Epithelial cell of esophagus (primary cell): ENCODE measurements around the gene ZFP62.

Experiments
- DNase-seq: peaks from one replicate; pipeline ENCODE4 v3.0.0; 2010; ENCODE audit warnings: low read depth
- H3K4me3 ChIP-seq: 2 replicates; pipeline ENCODE4 v1.5.1; 2011; ENCODE audit warnings: mild to moderate bottlenecking, low read length, control low read depth
- TF ChIP-seq, protein P1 (sequence below): IDR thresholded peaks from 2 replicates; pipeline ENCODE4 v1.5.1; 2011; ENCODE audit warnings: low read depth, mild to moderate bottlenecking, low read length, control low read depth, inconsistent platforms; ENCODE audit not compliant: insufficient read depth; ENCODE audit errors: missing control alignments

ZFP62 gene

DNA sequence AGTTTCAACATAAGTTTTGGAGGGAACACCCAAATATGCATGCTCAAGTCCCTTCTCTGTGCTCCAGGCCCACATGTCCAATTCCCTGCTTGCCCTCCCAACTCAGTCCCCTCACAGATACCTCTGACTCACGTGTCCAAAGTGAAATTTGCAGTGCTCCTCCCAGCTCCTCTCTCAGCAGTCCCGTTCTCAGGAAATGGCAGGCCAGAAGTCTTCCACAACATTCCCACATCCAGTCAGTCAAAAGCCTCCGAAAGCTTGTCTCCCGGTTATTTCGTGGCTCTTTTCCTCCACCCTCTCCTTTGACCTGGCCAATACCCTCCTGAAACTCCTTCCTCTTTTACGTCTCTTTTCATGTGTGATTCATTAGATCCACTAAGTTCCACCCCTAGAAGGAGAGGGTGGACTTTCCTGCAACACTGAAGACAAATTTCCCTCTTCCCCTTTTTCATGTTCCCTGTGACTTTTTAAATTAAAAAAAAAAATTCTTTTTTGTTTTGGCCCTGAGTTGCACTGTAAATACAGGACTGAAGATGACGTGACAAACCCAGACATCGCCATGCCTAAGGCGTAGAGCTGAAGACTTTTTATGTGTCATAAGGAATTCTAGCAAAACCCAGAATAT lies 45.7 kb downstream of the ZFP62 start:
- no peak overlapping the region for H3K4me3 ChIP-seq
- TF ChIP-seq, protein P1, sequence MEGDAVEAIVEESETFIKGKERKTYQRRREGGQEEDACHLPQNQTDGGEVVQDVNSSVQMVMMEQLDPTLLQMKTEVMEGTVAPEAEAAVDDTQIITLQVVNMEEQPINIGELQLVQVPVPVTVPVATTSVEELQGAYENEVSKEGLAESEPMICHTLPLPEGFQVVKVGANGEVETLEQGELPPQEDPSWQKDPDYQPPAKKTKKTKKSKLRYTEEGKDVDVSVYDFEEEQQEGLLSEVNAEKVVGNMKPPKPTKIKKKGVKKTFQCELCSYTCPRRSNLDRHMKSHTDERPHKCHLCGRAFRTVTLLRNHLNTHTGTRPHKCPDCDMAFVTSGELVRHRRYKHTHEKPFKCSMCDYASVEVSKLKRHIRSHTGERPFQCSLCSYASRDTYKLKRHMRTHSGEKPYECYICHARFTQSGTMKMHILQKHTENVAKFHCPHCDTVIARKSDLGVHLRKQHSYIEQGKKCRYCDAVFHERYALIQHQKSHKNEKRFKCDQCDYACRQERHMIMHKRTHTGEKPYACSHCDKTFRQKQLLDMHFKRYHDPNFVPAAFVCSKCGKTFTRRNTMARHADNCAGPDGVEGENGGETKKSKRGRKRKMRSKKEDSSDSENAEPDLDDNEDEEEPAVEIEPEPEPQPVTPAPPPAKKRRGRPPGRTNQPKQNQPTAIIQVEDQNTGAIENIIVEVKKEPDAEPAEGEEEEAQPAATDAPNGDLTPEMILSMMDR: no peak
- DNase-seq: no peak

GRCh38 chr5:180813420-180813819 lies 47.7 kb downstream of the ZFP62 start:
- TF ChIP-seq, protein P1: peak; percentile 21
- H3K4me3 ChIP-seq: no peak overlapping the region
- no peak for DNase-seq

DNA sequence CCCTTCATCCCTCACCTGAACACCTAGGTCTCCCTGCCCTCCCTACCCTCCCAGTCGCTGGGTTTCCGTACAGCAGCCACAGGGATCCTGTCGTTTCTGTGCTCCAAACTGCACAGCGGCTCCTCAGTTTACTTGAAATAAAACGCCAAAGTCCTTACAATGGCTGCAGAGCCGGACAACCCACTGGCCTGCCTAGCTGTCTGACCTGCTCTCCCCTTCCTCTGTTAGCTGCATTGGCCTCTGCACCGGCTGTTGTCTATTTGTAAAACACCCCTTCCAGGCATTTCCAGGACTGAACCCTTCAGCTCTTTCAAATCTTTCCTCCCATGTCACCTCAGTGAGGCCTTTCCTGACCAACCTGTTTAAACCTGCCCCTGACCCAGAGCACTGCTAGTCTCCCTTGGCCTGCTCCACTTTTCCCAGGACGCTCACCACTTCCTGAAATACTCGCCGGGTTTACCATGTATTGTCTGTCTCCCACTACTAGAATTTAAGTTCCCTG lies 49.4 kb downstream of the ZFP62 start:
- TF ChIP-seq, protein P1: no peak
- no peak overlapping the region for H3K4me3 ChIP-seq
- DNase-seq: peak; percentile 62

GRCh38 chr5:180810959-180811622 lies 50.0 kb downstream of the ZFP62 start:
- TF ChIP-seq, protein P1: no peak
- H3K4me3 ChIP-seq: peak overlapping the region; percentile 80
- no peak for DNase-seq

DNA sequence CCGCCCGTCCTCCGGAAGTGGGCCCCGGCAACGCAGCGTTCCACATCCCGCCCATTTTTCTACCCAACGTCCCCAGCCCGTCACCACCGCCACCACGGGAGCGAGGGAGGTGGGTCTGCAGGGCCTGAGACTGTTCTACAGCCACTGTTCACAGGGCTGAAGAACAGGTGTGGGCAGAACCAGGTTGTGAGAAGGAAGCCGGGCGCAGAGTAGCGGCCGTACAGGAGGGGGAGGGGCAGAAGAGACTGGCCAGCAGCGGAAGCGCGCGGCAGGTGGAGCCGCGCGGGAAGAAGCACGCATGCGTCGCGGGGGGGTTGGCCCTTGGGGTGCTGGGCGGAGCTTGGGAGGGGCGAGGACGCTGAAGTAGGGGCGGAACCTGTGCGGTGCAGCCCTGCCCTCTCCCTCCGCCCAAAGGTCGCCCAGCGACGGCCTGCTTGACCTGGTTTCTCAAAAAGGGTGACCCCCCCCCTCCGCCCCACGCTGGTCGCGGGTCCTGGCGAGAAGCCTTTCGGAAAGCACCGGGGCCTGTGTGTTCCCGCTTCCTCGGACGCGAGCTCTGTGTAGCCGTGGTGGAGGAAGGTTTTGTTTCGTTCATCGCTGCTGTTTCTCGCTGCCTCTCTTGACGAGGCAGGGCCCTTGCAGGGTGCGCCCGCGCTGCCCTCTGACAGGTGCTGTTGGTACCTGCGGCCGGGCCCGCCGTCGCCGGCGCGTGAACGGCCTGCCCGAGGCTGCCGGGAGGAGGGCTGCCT lies 50.7 kb downstream of the ZFP62 start:
- TF ChIP-seq, protein P1: no peak
- H3K4me3 ChIP-seq: peak overlapping the region; percentile 80
- DNase-seq: peak; percentile 96

DNA sequence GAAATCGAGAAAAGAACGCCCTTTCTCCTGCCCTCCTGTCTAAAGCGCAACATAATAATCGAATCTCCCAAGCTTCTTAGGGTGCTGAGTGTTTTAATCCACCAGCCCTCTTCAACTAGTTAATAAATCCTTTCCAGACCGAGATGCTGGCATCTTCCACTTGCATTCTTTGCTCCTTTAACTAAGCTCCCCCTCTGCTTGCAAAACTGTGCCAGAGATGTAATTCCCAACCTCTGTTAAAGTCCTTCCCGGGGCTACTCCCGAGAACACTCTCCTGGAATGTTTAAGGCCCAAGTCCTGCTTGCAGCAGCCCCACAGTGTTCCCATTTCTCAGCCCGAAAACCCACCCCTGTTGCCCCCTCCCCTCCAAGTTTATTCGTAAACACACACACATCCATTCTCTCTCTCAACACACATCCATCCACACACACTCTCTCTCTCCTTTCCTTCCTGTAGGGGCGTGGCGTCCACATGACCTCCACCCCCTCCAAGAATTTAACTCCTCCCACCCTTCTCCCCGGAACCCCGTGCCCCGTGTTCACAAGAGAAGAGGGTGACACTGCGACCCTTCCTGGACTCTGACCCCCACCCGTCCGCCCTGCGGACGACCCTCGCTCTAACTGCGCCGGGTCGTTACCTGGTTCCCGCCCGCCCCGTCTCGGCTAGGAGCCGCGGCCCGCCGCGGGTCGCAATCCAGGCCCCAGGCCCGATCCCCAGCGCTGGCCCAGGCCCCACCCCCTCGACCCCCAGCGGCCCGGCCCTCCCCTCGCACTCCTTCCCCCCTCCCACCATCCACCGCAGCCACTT lies 51.5 kb downstream of the ZFP62 start:
- DNase-seq: peak; percentile 90
- H3K4me3 ChIP-seq: peak overlapping the region; percentile 80
- TF ChIP-seq, protein P1: no peak
